Activated T-helper 9 cell treated with anti-CD3 and anti-CD28 coated beads, Interleukin-2, amount 50 U/mL, for 16 hours (primary cell): ENCODE results near the gene MSL1.
"Not testable (repeated sequence)": the region's sequence is repeated elsewhere in the genome, so short reads cannot be mapped to it uniquely, and the experiment has no call there.

Experiments
- DNase-seq: peaks from one replicate; pipeline ENCODE4 v3.0.0-alpha.2; 2020; ENCODE audit warnings: low read depth

The MSL1 gene

DNA sequence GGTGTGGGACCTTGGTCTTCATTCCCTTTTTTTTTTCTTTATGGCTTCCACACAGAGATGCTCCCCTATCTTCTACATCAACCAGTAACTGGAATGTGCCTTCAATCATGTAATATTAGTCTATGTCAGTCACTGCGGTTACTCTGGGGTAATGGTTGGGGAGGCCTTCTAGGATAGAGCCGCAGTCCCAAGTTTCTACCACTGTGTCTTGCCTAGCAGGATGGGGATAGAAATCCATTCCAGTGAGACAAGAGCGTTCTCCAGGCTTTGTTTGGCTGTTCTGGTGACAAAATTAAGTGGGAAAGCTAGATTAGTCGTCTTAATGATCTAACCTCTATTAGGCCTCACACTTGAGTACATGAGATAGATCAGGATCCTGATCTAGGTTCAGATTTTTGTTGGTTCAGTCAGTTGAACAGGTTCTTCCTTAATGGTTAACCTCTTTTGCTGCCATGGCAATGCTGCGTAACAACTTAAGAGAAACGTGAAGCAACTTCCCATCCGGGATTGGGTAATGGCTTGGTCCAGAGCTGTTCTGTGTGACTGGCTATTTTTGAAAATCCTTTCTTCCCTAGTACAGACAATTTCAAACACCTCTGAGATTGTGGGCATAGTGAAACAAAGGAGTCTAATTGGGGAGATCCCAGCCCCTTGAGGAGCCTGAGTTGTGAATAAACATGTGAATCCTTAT, 8.7 kb downstream of the MSL1 start:
- DNase-seq: no peak

DNA sequence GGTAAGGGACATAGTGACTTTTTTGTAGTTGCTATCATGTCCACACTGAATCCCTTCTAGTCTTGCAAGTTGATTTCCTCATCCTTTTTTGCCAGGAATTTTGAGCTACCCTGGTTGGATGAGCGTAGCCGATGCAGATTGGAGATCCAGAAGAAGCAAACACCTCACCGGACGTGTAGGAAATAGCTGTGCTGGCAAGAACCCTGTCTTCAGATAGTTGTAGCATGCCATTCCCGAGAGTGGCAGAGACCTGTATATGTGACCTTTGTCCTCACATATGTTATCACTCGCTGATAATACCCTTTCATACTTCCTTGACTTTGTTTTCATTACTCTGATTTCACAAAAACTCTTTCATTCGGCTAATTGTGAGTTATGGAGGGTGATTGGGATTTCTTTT, 12.4 kb downstream of the MSL1 start:
- DNase-seq: no peak

DNA sequence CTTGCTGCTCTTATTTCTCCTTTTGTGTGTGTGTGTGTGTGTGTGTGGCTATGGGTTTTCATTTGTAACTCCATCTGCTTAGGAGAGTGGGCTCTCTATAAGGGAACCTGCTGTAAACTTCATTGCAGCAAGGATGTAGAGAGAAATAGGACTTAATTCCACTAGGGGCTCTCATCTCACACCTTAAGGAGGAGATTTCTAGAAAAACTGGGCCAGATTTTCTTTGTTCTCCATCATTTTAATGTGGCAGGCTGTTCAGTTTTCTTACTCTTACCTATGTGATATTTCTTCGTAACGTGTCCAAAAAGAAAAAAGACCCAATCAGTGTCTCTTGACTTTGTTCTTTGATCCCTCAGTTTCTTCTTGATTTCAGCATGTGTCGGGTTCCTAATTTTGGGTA, 14.0 kb downstream of the MSL1 start:
- DNase-seq: no peak

DNA sequence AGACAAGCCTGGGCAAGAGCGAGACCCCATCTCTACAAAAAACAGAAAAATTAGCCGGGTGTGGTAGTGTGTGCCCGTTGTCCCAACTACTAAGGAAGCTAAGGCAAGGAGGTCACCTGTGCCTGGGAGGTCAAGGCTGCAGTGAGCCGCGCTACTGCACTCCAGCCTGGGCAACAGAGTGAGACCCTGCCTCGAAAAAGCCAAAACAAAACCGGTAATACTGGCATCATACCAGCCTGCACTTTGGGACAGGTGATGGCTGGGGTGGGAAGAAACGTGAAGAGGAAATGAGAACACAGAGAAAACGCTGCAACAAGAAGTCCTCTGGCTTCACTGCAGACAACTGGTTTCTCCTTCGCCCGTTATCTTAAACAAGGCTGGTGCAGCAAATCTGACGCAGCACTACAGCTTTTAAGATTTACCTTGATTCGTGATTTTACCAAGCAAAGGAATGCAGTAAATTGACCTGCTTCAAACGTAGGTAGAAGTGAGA, 17.8 kb downstream of the MSL1 start:
- DNase-seq: no peak

DNA sequence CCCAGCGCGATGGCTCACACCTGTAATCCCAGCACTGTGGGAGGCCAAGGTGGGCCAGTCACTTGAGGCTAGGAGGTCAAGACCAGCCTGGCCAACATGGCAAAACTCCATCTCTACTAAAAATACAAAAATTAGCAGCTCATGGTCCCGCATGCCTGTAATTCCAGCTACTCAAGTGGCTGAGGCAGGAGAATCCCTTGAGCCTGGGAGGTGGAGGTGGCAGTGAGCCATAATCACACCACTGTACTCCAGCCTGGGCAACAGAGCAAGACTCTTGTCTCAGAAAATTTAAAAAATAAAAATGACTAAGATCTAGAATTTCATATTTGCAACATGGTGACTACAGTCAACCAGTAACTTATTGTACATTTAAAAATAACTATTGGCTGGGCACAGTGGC, 21.4 kb downstream of the MSL1 start:
- not testable (repeated sequence) for DNase-seq

DNA sequence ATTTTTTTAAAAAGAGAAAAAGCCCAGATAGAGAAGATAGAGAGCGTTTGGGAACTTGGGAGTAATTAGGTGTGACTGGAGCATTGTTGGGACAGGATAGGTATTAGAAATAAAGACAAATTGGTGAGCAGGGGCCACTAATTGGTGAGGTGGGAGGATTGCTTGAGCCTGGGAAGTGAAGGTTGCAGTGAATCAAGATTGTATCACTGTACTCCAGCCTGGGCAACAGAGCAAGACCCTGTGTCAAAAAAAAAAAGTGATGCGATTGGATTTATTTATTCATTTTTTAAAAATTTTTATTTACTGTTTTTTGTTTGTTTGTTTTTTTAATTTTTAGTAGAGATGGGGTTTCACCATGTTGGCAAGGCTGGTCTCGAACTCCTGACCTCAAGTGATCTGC, 23.7 kb downstream of the MSL1 start:
- DNase-seq: no peak

DNA sequence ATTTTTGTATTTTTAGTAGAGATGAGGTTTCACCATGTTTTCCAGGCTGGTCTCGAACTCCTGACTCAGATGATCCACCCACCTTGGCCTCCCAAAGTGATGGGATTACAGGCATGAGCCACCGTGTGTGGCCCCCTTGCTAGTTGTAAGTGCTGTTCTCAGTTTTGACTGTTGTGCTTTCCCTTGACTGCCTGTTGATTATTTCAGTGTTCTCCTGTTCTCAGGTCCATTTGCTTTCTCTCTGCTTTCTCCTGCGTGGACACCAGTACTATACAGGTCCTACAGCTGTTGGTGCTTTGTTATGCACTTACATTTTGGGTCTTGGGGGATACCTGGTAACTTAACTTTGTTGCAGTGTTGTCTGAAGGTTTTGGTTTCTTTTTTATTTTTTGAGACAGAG, 26.8 kb downstream of the MSL1 start:
- DNase-seq: no peak

DNA sequence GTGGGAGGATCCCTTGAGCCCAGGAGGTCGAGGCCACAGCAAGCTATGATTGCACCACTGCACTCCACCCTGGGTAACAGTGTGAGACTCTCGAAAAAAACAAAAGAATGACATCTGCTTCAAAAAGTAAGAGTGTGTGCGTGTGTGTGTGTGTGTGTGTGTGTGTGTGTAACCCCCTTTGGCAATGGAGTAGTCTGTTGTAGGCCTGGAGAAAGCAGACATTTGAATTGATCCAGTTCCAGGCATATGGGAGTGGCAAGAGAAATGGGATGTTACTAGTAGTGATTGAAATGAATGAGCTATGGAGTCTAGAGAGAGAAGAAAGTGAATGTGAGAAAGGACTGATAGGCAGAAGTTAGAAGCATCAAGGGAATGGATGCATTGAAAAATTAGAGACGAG, 28.5 kb downstream of the MSL1 start:
- DNase-seq: no peak

DNA sequence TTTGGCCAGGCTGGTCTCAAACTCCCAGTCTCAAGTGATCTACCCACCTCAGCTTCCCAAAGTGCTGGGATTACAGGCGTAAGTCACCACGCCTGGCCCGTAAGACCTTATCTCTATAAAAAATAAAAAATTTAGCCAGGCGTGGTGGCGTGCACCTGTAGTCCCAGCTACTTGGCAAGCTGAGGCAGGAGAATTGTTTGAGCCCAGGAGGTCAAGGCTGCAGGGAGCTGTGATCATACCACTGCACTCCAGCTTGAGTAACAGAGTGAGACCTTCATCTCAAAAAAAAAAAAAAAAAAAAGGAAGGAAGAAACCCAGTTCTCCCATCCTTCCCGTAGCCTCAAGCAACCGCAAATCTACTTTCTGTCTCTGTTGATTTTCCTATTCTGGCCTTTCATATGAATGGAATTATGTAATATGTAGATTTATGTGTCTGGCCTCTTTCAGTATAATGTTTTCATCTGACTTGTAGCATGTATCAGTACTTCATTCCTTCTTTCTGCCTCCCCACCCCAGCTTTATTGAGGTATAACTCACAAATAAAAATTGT, 29.7 kb downstream of the MSL1 start:
- no peak for DNase-seq

DNA sequence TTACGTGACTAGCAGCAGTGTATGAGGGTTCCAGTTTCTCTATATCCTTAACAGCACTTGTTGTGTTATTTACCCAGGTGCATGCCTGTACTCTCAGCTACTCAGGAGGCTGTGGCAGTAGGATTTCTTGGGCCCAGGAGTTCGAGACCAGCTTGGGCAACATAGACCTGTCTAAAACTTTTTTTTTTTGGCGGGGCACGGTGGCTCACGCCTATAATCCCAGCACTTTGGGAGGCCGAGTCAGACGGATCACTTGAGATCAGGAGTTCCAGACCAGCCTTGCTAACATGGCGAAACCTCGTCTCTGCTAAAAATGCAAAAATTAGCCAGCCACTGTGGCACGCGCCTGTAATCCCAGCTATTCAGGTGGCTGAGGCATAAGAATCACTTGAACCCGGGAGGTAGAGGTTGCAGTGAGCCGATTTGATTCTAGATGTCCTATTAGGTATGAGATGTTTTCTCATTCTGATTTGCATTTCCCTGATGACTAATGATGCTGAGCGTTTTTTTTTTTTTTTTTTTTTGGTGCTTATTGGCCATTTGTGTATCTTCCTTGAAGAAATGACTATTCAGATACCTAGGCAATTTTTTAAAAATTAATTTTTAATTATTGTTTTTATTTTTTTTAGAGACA, 31.9 kb downstream of the MSL1 start:
- no peak for DNase-seq

DNA sequence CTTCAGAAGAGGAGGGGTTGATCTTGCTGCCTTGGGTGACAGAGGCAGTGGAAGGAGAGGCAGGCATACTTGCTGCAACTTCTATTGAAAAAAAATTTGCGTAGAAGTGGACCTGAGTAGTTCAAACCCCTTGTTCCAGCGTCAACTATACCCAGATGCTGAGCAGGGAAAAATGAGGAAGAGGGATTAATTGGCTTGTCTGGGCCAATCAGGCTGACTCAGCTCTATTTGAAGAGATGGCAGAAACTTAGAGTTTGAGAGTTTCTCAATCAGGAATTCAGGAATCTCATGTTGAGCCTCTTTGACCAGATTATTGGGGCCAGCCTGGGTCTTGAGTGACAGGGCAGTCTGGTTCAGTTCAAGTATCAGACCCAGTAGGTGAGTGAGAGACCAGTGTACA, 36.2 kb downstream of the MSL1 start:
- no peak for DNase-seq

DNA sequence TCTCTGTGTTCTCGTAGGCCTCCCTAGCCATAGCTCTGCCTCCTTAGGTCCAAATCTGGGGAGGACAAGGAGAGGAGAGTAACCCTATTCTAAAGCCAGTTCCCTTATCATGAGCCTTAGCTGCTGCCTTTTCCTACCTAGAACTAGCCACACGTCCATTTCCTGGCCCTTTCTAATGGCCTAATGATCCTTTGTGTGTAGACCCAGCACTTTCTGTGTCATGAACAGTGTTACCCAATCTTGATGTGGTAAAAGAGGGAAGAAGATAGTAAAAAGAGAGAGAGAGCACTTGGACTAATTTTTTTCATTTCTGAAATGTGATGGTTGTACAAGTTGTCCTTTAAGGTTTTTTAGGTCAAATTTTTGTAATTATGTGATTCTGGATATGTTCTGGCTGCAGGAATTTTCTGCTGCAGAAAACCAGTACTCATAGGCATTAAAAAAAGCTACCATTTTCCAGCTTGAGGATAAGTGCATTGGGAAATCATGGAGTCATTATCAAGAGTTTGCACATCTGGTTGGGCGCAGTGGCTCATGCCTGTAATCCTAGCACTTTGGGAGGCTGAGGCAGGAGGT, 36.8 kb downstream of the MSL1 start:
- DNase-seq: no peak

DNA sequence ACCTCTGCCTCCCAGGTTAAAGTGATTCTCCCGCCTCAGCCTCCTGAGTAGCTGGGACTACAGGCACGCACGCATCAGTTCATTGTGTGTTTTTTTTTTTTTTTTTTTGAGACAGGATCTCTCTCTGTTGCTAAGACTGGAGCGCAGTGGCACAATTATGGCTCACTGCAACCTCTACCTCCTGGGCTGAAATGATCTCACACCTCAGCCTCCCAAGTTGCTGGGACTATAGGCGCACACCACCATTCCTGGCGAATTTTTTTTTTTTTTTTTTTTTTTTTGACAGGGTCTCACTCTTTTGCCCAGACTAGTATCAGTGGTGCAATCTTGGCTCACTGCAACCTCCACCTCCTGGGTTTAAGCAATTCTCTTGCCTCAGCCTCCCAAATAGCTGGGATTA, 37.7 kb downstream of the MSL1 start:
- no peak for DNase-seq

DNA sequence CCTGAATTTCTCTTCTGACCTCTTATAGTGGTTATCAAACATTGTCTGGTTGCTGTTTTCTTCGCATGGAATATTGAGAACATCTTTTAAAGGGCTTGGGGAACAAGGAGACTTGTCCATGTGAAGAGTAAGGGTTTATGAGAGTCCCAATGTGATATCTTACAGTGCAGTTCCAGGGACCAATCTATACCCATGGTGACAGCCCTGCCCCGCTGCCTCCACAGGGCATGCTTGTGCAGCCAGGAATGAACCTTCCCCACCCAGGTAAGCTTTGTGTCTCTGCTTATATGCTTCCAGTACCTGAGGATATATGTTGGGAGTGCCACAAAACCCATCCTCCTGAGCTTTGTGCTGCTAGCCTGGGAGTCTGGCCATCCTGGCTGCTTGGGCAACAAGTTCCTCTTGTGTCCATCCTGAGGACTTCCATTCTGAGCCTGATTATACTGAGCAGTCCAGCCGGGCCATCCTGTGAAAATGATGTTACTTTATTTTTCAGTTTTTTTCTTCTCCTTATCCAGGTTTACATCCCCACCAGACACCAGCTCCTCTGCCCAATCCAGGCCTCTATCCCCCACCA, 46.0 kb downstream of the MSL1 start:
- no peak for DNase-seq

DNA sequence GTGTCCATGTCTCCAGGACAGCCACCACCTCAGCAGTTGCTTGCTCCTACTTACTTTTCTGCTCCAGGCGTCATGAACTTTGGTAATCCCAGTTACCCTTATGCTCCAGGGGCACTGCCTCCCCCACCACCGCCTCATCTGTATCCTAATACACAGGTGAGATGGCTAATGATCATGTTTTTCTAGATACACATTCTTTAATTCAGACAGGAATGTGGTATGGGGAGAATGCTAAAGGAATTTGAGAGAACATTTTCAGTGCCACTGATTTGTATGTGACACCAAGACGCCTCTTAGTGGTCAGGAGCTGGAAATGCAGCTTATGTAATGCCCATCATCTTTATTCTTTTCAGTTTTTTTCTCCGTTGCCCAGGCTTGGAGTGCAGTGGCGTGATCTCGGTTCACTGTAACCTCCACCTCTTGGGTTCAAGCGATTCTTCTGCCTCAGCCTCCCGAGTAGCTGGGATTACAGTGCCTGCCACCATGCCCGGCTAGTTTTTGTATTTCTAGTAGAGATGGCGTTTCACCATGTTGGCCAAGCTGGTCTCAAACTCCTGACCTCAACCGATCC, 46.6 kb downstream of the MSL1 start:
- DNase-seq: no peak

DNA sequence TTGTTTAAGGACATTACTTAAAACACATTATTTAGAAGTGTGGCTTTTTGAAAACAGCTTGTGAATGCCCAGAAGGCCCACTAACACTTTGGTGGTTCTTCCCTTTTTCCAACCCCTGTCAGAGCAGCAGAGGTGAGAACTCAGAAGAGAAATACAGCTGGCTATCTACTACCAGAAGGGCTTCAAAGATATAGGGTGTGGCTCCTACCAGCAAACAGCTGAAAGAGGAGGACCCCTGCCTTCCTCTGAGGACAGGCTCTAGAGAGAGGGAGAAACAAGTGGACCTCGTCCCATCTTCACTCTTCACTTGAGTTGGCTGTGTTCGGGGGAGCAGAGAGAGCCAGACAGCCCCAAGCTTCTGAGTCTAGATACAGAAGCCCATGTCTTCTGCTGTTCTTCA, 48.6 kb downstream of the MSL1 start:
- no peak for DNase-seq

DNA sequence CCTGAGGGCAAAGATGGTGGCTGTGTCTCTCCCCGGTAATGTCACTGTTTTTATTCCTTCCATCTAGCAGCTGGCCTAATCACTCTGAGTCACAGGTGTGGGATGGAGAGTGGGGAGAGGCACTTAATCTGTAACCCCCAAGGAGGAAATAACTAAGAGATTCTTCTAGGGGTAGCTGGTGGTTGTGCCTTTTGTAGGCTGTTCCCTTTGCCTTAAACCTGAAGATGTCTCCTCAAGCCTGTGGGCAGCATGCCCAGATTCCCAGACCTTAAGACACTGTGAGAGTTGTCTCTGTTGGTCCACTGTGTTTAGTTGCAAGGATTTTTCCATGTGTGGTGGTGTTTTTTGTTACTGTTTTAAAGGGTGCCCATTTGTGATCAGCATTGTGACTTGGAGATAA, 50.0 kb downstream of the MSL1 start:
- DNase-seq: no peak

DNA sequence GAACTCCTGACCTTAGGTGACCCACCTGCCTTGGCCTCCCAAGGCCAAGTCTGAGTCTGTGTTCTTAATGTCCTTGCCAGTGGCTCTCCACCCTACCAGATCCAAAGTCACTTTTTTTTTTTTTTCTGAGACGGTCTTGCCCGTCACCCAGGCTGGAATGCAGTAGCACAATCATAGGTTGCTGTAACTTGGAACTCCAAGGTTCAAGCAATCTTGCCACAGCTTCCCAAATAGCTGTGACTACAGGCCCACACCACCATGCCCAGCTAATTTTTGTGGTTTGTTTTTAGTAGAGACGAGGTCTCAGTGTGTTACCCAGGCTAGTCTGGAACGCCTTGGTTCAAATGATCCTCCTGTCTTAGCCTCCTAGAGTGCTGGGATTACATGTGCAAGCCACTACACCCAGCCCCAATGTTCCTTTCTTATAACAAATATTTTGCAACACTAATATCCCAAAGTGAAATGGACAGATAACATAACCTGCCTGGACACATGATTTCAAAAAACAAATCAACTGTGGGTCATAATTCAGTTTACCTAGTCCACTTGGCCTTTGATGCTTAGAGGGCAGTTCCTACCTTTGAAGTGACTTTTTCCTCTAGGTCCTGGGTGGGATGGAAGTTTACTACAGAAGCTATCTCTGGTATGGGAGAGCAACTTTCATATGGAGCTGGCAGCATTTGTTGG, 51.5 kb downstream of the MSL1 start:
- DNase-seq: no peak

DNA sequence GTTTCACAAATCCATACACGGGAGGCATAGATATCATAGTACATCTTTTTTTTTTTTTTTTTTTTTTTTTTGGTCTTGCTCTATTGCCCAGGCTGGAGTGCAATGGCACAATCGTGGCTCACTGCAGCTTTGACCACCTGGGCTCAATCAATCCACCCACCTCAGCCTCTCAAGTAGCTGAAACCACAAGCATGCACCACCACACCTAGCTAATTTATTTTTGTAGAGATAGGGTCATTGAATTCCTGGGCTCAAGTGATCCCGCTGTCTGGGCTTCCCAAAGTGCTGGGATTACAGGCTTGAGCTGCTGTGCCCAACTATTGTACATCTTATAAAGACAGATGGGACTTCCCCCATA, 52.0 kb downstream of the MSL1 start:
- DNase-seq: no peak

DNA sequence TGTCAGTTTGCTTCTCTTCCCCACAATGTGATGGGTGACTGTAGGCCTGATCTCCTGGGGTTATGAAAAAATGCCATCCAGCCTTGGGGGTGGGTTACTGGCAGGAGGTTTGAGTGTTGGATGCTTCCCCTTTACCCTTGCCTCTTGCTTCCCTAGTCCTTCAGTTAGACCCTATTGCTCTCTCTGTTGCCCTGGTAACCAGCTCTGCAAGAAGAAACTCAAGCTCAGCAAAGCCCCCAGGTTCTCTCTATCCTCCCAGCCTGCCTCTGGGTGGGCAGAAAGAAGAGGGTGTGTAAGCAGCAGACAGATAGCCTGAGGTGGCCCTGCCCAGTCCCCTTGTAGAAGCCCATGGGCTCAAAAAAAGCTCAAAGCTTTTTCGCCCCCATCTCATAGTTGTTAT, 52.7 kb downstream of the MSL1 start:
- DNase-seq: no peak

DNA sequence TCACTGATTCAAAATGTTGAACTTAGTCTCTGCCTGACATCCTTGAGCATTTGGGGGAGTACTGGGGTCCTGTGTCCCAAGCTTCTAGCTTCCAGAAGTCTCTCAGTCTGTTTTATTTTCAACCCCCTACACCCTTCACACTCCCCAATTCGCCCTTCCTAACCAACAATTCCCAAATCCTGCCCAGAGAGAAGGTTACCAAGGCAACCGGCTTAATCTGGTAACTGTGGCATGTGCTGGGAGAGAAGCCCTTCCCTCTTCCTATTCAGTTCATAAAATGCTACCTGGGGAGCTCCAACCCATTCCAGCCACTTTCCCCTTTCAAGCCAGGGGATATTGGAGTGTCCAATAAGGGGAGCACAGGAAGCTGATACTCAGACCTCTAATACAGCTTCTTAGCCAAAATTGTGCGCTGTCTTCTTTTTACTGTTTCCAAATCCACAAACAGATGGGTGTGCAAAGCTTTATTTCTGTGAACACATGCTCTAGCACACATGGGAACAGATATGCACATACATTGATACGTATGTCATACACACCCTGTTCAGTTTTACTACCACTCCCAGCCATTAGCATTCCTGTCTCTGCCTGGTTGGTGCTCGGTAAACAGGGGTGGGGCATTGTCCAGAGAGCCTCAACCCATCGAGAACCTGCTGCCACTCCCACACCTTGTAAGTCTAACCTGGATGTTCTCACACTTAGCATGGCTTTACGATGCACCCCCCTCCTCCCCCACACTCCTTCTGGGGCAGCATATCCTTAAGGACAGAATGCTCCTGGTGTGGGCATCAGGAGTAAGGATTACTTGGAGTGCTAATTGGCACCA, 54.4 kb downstream of the MSL1 start:
- DNase-seq: no peak
